ENCODE data around the gene ABTB2. TPM values are rescaled to one million over a fixed set of nuclear protein-coding genes. Genes with fewer than 3 reads are reported as not detected.

The ABTB2 gene
- total RNA-seq, 1 experiment from 2014 or later: 3.6 TPM

- Histone ChIP-seq H3K36me3 (ENCODE audit: control insufficient read depth, insufficient read depth, low read length) (no peaks in the 10 kb centered on the region), H3K9me3 (no peaks in the 10 kb centered on the region), H3K4me1 (peaks cover 12% of the 10 kb centered on the region), H3K4me3 (ENCODE audit: low read depth, low read length) (no peak overlapping the region), H3K27me3 (replicated peaks; ENCODE audit: control insufficient read depth, insufficient read depth, low read length) (no peaks in the 10 kb centered on the region)
- Mint-ChIP-seq H3K36me3 (ENCODE audit: insufficient read depth, unreplicated experiment) (no peaks in the 10 kb centered on the region), H3K9me3 (ENCODE audit: unreplicated experiment) (no peaks in the 10 kb centered on the region), H3K4me3 (ENCODE audit: unreplicated experiment) (no peak overlapping the region), H3K27ac (ENCODE audit: unreplicated experiment) (no peak overlapping the region), H3K4me1 (ENCODE audit: low read depth, unreplicated experiment) (peaks cover 16% of the 10 kb centered on the region), H3K27me3 (ENCODE audit: insufficient read depth, unreplicated experiment) (no peaks in the 10 kb centered on the region)
- TF ChIP-seq CTCF (IDR thresholded peaks at IDR 0.05; ENCODE audit: insufficient read depth in 1 of 2, low read depth in 1 of 2, low read length in 1 of 2, severe bottlenecking in 1 of 2, unreplicated experiment in 1 of 2): no peak
- ChIA-PET POLR2A (no interaction called here), CTCF (no interaction called here)
- no peak for DNase-seq
- intact Hi-C loops (cut with micrococcal nuclease; ENCODE audit: unreplicated experiment): no loop called here
- BruUV-seq (replicated peaks): no TSS peak
Observed at GRCh38 chr11:34327804-34328631, 29.8 kb downstream of the ABTB2 start.

GRCh38 chr11:34324466-34324865 is 33.3 kb downstream of the ABTB2 start:
- no peak for TF ChIP-seq CTCF (IDR thresholded peaks at IDR 0.05; ENCODE audit: insufficient read depth in 1 of 2, low read depth in 1 of 2, low read length in 1 of 2, severe bottlenecking in 1 of 2, unreplicated experiment in 1 of 2)
- no peaks in the 10 kb centered on the region for H3K4me1 ChIP-seq
- no TSS peak for BruUV-seq (replicated peaks)
- no peaks in the 10 kb centered on the region for H3K27me3 Mint-ChIP-seq (ENCODE audit: insufficient read depth, unreplicated experiment)
- ChIA-PET CTCF (no interaction called here), POLR2A (no interaction called here)
- no peaks in the 10 kb centered on the region for H3K27me3 ChIP-seq (replicated peaks; ENCODE audit: control insufficient read depth, insufficient read depth, low read length)
- intact Hi-C loops (cut with micrococcal nuclease; ENCODE audit: unreplicated experiment): no loop called here
- H3K4me3 ChIP-seq (ENCODE audit: low read depth, low read length): no peak overlapping the region
- H3K36me3 ChIP-seq (ENCODE audit: control insufficient read depth, insufficient read depth, low read length): no peaks in the 10 kb centered on the region
- no peak overlapping the region for H3K27ac Mint-ChIP-seq (ENCODE audit: unreplicated experiment)
- H3K4me1 Mint-ChIP-seq (ENCODE audit: low read depth, unreplicated experiment): no peaks in the 10 kb centered on the region
- H3K9me3 ChIP-seq: no peaks in the 10 kb centered on the region
- no peaks in the 10 kb centered on the region for H3K36me3 Mint-ChIP-seq (ENCODE audit: insufficient read depth, unreplicated experiment)
- no peak overlapping the region for H3K4me3 Mint-ChIP-seq (ENCODE audit: unreplicated experiment)
- H3K9me3 Mint-ChIP-seq (ENCODE audit: unreplicated experiment): no peaks in the 10 kb centered on the region
- DNase-seq: no peak

GRCh38 chr11:34323601-34324000 is 34.2 kb downstream of the ABTB2 start:
- TF ChIP-seq CTCF (IDR thresholded peaks at IDR 0.05; ENCODE audit: insufficient read depth in 1 of 2, low read depth in 1 of 2, low read length in 1 of 2, severe bottlenecking in 1 of 2, unreplicated experiment in 1 of 2): no peak
- H3K9me3 Mint-ChIP-seq (ENCODE audit: unreplicated experiment): no peaks in the 10 kb centered on the region
- H3K27ac Mint-ChIP-seq (ENCODE audit: unreplicated experiment): no peak overlapping the region
- no peaks in the 10 kb centered on the region for H3K4me1 Mint-ChIP-seq (ENCODE audit: low read depth, unreplicated experiment)
- no peak for DNase-seq
- BruUV-seq (replicated peaks): no TSS peak
- H3K36me3 Mint-ChIP-seq (ENCODE audit: insufficient read depth, unreplicated experiment): no peaks in the 10 kb centered on the region
- ChIA-PET CTCF (no interaction called here), POLR2A (no interaction called here)
- intact Hi-C loops (cut with micrococcal nuclease; ENCODE audit: unreplicated experiment): no loop called here
- no peak overlapping the region for H3K4me3 Mint-ChIP-seq (ENCODE audit: unreplicated experiment)
- H3K27me3 ChIP-seq (replicated peaks; ENCODE audit: control insufficient read depth, insufficient read depth, low read length): no peaks in the 10 kb centered on the region
- peaks cover 7% of the 10 kb centered on the region for H3K4me1 ChIP-seq
- H3K9me3 ChIP-seq: no peaks in the 10 kb centered on the region
- H3K4me3 ChIP-seq (ENCODE audit: low read depth, low read length): no peak overlapping the region
- no peaks in the 10 kb centered on the region for H3K27me3 Mint-ChIP-seq (ENCODE audit: insufficient read depth, unreplicated experiment)
- no peaks in the 10 kb centered on the region for H3K36me3 ChIP-seq (ENCODE audit: control insufficient read depth, insufficient read depth, low read length)

Measured in Caco-2 (cell line).